Measurements from ENCODE around the gene ZG16B. TPM values are rescaled to one million over a fixed set of nuclear protein-coding genes. Genes with fewer than 3 reads are reported as not detected.

ZG16B gene
- 0.65 TPM in 1 of 2 replicates, not detected in the other for total RNA-seq

GRCh38 chr16:2829501-2830354 lies at the start of gene ZG16B:
ZG16B (plus strand) TSS chr16:2830303; CDS start chr16:2830442, 139 bp downstream.
- DNase-seq (ENCODE audit: low read depth in 2 of 2) = peak in 1 of 2 donors; percentile 24

GRCh38 chr16:2782583-2783351 lies 47.3 kb upstream of the ZG16B start:
- no peak for DNase-seq (ENCODE audit: low read depth in 2 of 2)

- DNase-seq (ENCODE audit: low read depth in 2 of 2) = no peak
Observed at GRCh38 chr16:2783581-2784357, 46.3 kb upstream of the ZG16B start.

GRCh38 chr16:2784358-2785100 lies 45.6 kb upstream of the ZG16B start:
- no peak for DNase-seq (ENCODE audit: low read depth in 2 of 2)

GRCh38 chr16:2785101-2785991 lies 44.8 kb upstream of the ZG16B start:
- no peak for DNase-seq (ENCODE audit: low read depth in 2 of 2)

GRCh38 chr16:2786061-2786825 lies 43.9 kb upstream of the ZG16B start:
- DNase-seq (ENCODE audit: low read depth in 2 of 2) = no peak

GRCh38 chr16:2786826-2787151 lies 43.3 kb upstream of the ZG16B start:
- no peak for DNase-seq (ENCODE audit: low read depth in 2 of 2)

- no peak for DNase-seq (ENCODE audit: low read depth in 2 of 2)
Observed at GRCh38 chr16:2787406-2787805, 42.7 kb upstream of the ZG16B start, which contains the start of gene PRSS33. PRSS33 (minus strand) TSS chr16:2787560; CDS start chr16:2786547, 1,013 bp downstream.

GRCh38 chr16:2787961-2788360 lies 42.1 kb upstream of the ZG16B start:
- DNase-seq (ENCODE audit: low read depth in 2 of 2) = no peak

- no peak for DNase-seq (ENCODE audit: low read depth in 2 of 2)
Observed at GRCh38 chr16:2790631-2791030, 39.5 kb upstream of the ZG16B start.

- no peak for DNase-seq (ENCODE audit: low read depth in 2 of 2)
Observed at GRCh38 chr16:2791174-2791573, 38.9 kb upstream of the ZG16B start.

- DNase-seq (ENCODE audit: low read depth in 2 of 2) = no peak
Observed at GRCh38 chr16:2792940-2793339, 37.2 kb upstream of the ZG16B start.

GRCh38 chr16:2795395-2796143 lies 34.5 kb upstream of the ZG16B start:
- DNase-seq (ENCODE audit: low read depth in 2 of 2) = no peak

- no peak for DNase-seq (ENCODE audit: low read depth in 2 of 2)
Observed at GRCh38 chr16:2798723-2799204, 31.3 kb upstream of the ZG16B start.

- no peak for DNase-seq (ENCODE audit: low read depth in 2 of 2)
Observed at GRCh38 chr16:2799205-2799858, 30.8 kb upstream of the ZG16B start.

GRCh38 chr16:2799859-2800226 lies 30.3 kb upstream of the ZG16B start:
- no peak for DNase-seq (ENCODE audit: low read depth in 2 of 2)

GRCh38 chr16:2803545-2804195 lies 26.4 kb upstream of the ZG16B start:
- no peak for DNase-seq (ENCODE audit: low read depth in 2 of 2)

Data from lung microvascular endothelial cell (primary cell).